SU-DHL-6 (cell line): ENCODE data around the gene FAM120A.

Experiments used
- H2AFZ ChIP-seq: fragments of 200-600 bp; sonication (generic); 2 replicates; pipeline ENCODE4 v1.6.1; 2014; ENCODE audit warnings: low read depth, mild to moderate bottlenecking, moderate library complexity, mixed read lengths, antibody characterized with exemption, low read length; ENCODE audit not compliant: severe bottlenecking
- H3F3A ChIP-seq: fragments of 200-600 bp; shearing (Covaris generic); 2 replicates; pipeline ENCODE4 v1.6.0; 2016; ENCODE audit warnings: antibody characterized with exemption, mild to moderate bottlenecking; ENCODE audit not compliant: insufficient read depth
- H3K27ac ChIP-seq: fragments of 200-600 bp; sonication (generic); 2 replicates; pipeline ENCODE4 v1.5.1; 2016; ENCODE audit warnings: low read depth, mild to moderate bottlenecking, low read length, moderate library complexity, mixed read lengths
- H3K27me3 ChIP-seq: fragments of 200-600 bp; sonication (generic), shearing (Covaris generic); 2 replicates; pipeline ENCODE4 v1.6.0; 2014; ENCODE audit warnings: mild to moderate bottlenecking, low read length
- H3K36me3 ChIP-seq: fragments of 200-600 bp; sonication (generic); 2 replicates; pipeline ENCODE4 v1.6.1; 2014; ENCODE audit warnings: mild to moderate bottlenecking, low read length, mixed read lengths
- H3K4me2 ChIP-seq: fragments of 300-600, 200-600 bp; shearing (Covaris generic), sonication (generic); 2 replicates; pipeline ENCODE4 v1.6.0; 2014; ENCODE audit warnings: low read length, low read depth, mild to moderate bottlenecking; ENCODE audit not compliant: poor library complexity, severe bottlenecking
- H3K4me3 ChIP-seq: fragments of 200-600 bp; sonication (generic); 2 replicates; pipeline ENCODE4 v1.5.1; 2014; ENCODE audit warnings: antibody characterized with exemption, low read length, mild to moderate bottlenecking, mixed read lengths; ENCODE audit not compliant: insufficient read depth, poor library complexity, severe bottlenecking
- H3K79me2 ChIP-seq: fragments of 200-600 bp; sonication (generic); 2 replicates; pipeline ENCODE4 v1.6.1; 2014; ENCODE audit warnings: mild to moderate bottlenecking, low read length, moderate library complexity; ENCODE audit not compliant: insufficient read depth
- H3K9ac ChIP-seq: fragments of 200-600 bp; sonication (generic); 2 replicates; pipeline ENCODE4 v1.7.0; 2014; ENCODE audit warnings: mild to moderate bottlenecking, low read length
- H3K9me2 ChIP-seq: fragments of 200-600 bp; sonication (generic); replicated peaks from 2 replicates; pipeline ENCODE4 v1.6.1; 2014; ENCODE audit warnings: low read length; ENCODE audit not compliant: insufficient read depth
- H3K9me3 ChIP-seq: fragments of 200-600 bp; sonication (generic); 2 replicates; pipeline ENCODE4 v1.6.1; 2014; ENCODE audit warnings: low read length, mixed read lengths; ENCODE audit not compliant: insufficient read depth
- H4K20me1 ChIP-seq: fragments of 200-600 bp; sonication (generic); 2 replicates; pipeline ENCODE4 v1.6.1; 2014; ENCODE audit warnings: low read depth, mild to moderate bottlenecking, antibody characterized with exemption, low read length, moderate library complexity, mixed read lengths
- CTCF ChIP-seq: fragments of 200-600 bp; sonication (generic); IDR thresholded peaks from one replicate; pipeline ENCODE4 v1.5.1; 2017; ENCODE audit warnings: antibody characterized with exemption, mild to moderate bottlenecking, low read length, moderate library complexity; ENCODE audit not compliant: insufficient read depth, poor library complexity, severe bottlenecking
- EZH2phosphoT487 ChIP-seq: fragments of 200-600 bp; sonication (generic), shearing (Covaris generic); conservative IDR thresholded peaks from 2 replicates; pipeline ENCODE4 v1.6.1; 2018; ENCODE audit warnings: mild to moderate bottlenecking, antibody characterized with exemption, low read length, moderate library complexity, mixed read lengths

FAM120A gene

DNA sequence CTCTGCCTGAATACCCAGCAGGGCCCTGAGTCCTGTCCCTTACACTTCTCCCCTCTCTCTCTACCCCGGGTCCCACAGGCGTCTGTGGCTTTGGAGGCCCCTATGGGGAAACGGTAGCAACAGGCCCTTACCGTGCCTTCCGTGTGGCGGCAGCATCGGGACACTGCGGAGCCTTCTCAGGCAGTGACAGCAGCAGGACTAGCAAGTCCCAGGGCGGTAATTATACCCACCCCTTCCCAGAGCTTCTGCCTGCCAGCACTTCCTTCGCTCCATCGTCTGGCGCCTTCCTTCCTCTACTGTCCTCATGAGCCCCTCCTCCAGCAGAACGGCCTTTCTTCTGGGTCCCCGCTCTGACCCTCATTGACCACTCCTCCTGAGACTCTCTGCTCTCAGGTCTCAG lies 107.0 kb downstream of the FAM120A start:
- H3K27ac ChIP-seq, result no peak overlapping the region
- no peaks in the 10 kb centered on the region for H3K27me3 ChIP-seq
- no peak overlapping the region for H3K4me3 ChIP-seq
- H3K36me3 ChIP-seq, result peaks cover 12% of the 10 kb centered on the region; the same call in 1 of the 2 replicates
- no peaks in the 10 kb centered on the region for H3K9me2 ChIP-seq
- no peak overlapping the region for H2AFZ ChIP-seq
- TF ChIP-seq CTCF (no peak), EZH2phosphoT487 (no peak)
- no peak overlapping the region for H3K9ac ChIP-seq
- H3F3A ChIP-seq, result no peaks in the 10 kb centered on the region; the same call in 1 of the 2 replicates
- no peak overlapping the region for H3K4me2 ChIP-seq
- H3K9me3 ChIP-seq, result no peaks in the 10 kb centered on the region
- no peaks in the 10 kb centered on the region for H3K79me2 ChIP-seq
- H4K20me1 ChIP-seq, result no peaks in the 10 kb centered on the region

GRCh38 chr9:93560991-93561390 lies 109.5 kb downstream of the FAM120A start:
- Histone ChIP-seq H3F3A (peaks cover 20% of the 10 kb centered on the region; the same call in 1 of the 2 replicates), H3K9me2 (no peaks in the 10 kb centered on the region), H3K9me3 (no peaks in the 10 kb centered on the region), H3K27me3 (no peaks in the 10 kb centered on the region), H3K27ac (no peak overlapping the region), H4K20me1 (no peaks in the 10 kb centered on the region), H3K36me3 (peaks cover 11% of the 10 kb centered on the region; the same call in 1 of the 2 replicates), H3K79me2 (no peaks in the 10 kb centered on the region), H3K4me2 (no peak overlapping the region), H2AFZ (no peak overlapping the region), H3K4me3 (no peak overlapping the region), H3K9ac (no peak overlapping the region)
- TF ChIP-seq EZH2phosphoT487, result no peak
- TF ChIP-seq CTCF, result no peak

DNA sequence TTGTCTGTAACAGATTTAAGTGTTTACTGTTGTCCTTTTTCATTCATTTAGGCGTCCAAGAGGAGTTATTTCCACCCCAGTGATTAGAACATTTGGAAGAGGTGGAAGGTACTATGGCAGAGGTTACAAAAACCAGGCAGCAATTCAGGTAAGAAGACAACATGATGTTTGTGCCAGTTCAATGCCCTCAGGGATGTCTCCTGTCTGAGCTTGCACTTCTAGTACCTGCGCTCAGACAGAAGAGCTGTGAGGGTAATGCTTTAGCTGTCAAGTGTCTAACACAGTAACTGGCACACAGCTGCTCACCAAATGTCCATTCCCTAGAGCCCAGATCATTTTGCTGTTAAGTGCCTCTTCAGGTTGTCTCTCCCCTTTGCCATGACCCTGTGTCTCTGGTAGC lies 110.7 kb downstream of the FAM120A start:
- Histone ChIP-seq H3K79me2 (no peaks in the 10 kb centered on the region), H3K9ac (no peak overlapping the region), H3K4me3 (no peak overlapping the region), H3K36me3 (peaks cover 11% of the 10 kb centered on the region; the same call in 1 of the 2 replicates), H3K9me3 (no peaks in the 10 kb centered on the region), H3K9me2 (no peaks in the 10 kb centered on the region), H2AFZ (no peak overlapping the region), H4K20me1 (no peaks in the 10 kb centered on the region), H3K27ac (no peak overlapping the region), H3K27me3 (no peaks in the 10 kb centered on the region), H3F3A (peaks cover 21% of the 10 kb centered on the region; the same call in 1 of the 2 replicates), H3K4me2 (no peak overlapping the region)
- TF ChIP-seq EZH2phosphoT487, result no peak
- no peak for TF ChIP-seq CTCF

GRCh38 chr9:93565089-93565488 lies 113.6 kb downstream of the FAM120A start:
- Histone ChIP-seq H3K27ac (no peak overlapping the region), H3K9ac (no peak overlapping the region), H3K27me3 (no peaks in the 10 kb centered on the region), H3K9me2 (no peaks in the 10 kb centered on the region), H3F3A (peaks cover 21% of the 10 kb centered on the region; the same call in 1 of the 2 replicates), H3K36me3 (peaks cover 11% of the 10 kb centered on the region; the same call in 1 of the 2 replicates), H3K4me3 (no peak overlapping the region), H4K20me1 (no peaks in the 10 kb centered on the region), H3K79me2 (no peaks in the 10 kb centered on the region), H2AFZ (no peak overlapping the region), H3K4me2 (no peak overlapping the region), H3K9me3 (no peaks in the 10 kb centered on the region)
- TF ChIP-seq EZH2phosphoT487, result no peak
- TF ChIP-seq CTCF, result no peak
